ENCODE data around the gene NDUFB7. TPM values are rescaled to one million over a fixed set of nuclear protein-coding genes. Genes with fewer than 3 reads are reported as not detected.

The NDUFB7 gene
- 375 TPM for total RNA-seq

GRCh38 chr19:14571695-14572490 is at the start of gene NDUFB7:
Gene NDUFB7, minus strand, starts transcription at chr19:14572066. Its CDS starts 66 bp downstream, at chr19:14572000.
- peak in 1 of 2 donors; percentile 94 for DNase-seq (ENCODE audit: extremely low spot score in 2 of 2)
- intact Hi-C loops (cut with DNase I): no loop called here
- Histone ChIP-seq H3K27me3 (no peaks in the 10 kb centered on the region), H3K4me1 (peaks cover 44% of the 10 kb centered on the region), H3K27ac (peak within 1 kb of the TSS; percentile 86), H3K36me3 (no peaks in the 10 kb centered on the region), H3K4me3 (peak within 1 kb of the TSS; percentile 88 to 90), H3K9me3 (no peaks in the 10 kb centered on the region)
- TF ChIP-seq POLR2AphosphoS5 (IDR thresholded peaks at IDR 0.05; ENCODE audit: insufficient read depth in 1 of 2, low read depth in 1 of 2) (peak; percentile 92 to 98), POLR2A (IDR thresholded peaks at IDR 0.05) (no peak), CTCF (IDR thresholded peaks at IDR 0.05) (peak; percentile 38 to 91 (median 63))

GRCh38 chr19:14619404-14619803 is 47.5 kb upstream of the NDUFB7 start:
- H3K9me3 ChIP-seq: peaks cover 6% of the 10 kb centered on the region
- H3K27me3 ChIP-seq: no peaks in the 10 kb centered on the region
- H3K4me1 ChIP-seq: no peaks in the 10 kb centered on the region
- no peak for TF ChIP-seq POLR2A (IDR thresholded peaks at IDR 0.05)
- no peak for TF ChIP-seq POLR2AphosphoS5 (IDR thresholded peaks at IDR 0.05; ENCODE audit: insufficient read depth in 1 of 2, low read depth in 1 of 2)
- TF ChIP-seq CTCF (IDR thresholded peaks at IDR 0.05): no peak
- no peaks in the 10 kb centered on the region for H3K36me3 ChIP-seq
- no peak overlapping the region for H3K4me3 ChIP-seq
- intact Hi-C loops (cut with DNase I): no loop called here
- H3K27ac ChIP-seq: no peak overlapping the region
- DNase-seq (ENCODE audit: extremely low spot score in 2 of 2): no peak

GRCh38 chr19:14616407-14616806 is 44.5 kb upstream of the NDUFB7 start:
- TF ChIP-seq POLR2AphosphoS5 (IDR thresholded peaks at IDR 0.05; ENCODE audit: insufficient read depth in 1 of 2, low read depth in 1 of 2): no peak
- TF ChIP-seq CTCF (IDR thresholded peaks at IDR 0.05): no peak
- no peak for TF ChIP-seq POLR2A (IDR thresholded peaks at IDR 0.05)
- DNase-seq (ENCODE audit: extremely low spot score in 2 of 2): no peak
- no peaks in the 10 kb centered on the region for H3K27me3 ChIP-seq
- intact Hi-C loops (cut with DNase I): no loop called here
- no peaks in the 10 kb centered on the region for H3K4me1 ChIP-seq
- H3K36me3 ChIP-seq: no peaks in the 10 kb centered on the region
- no peak overlapping the region for H3K4me3 ChIP-seq
- no peak overlapping the region for H3K27ac ChIP-seq
- H3K9me3 ChIP-seq: peaks cover 6% of the 10 kb centered on the region

- no peak overlapping the region for H3K4me3 ChIP-seq
- no peak for DNase-seq (ENCODE audit: extremely low spot score in 2 of 2)
Measured at GRCh38 chr19:14615623-14616022, 43.8 kb upstream of the NDUFB7 start.

More at GRCh38 chr19:14615623-14616022, 43.8 kb upstream of the NDUFB7 start:
- TF ChIP-seq POLR2AphosphoS5 (IDR thresholded peaks at IDR 0.05; ENCODE audit: insufficient read depth in 1 of 2, low read depth in 1 of 2) (no peak), POLR2A (IDR thresholded peaks at IDR 0.05) (no peak), CTCF (IDR thresholded peaks at IDR 0.05) (no peak)
- Histone ChIP-seq H3K4me1 (no peaks in the 10 kb centered on the region), H3K27ac (no peak overlapping the region), H3K36me3 (no peaks in the 10 kb centered on the region), H3K9me3 (peaks cover 6% of the 10 kb centered on the region), H3K27me3 (no peaks in the 10 kb centered on the region)
- intact Hi-C loops (cut with DNase I): no loop called here
